M059J (cell line): ENCODE data around the gene TBX2. TPM values are rescaled to one million over a fixed set of nuclear protein-coding genes. Genes with fewer than 3 reads are reported as not detected.

ENCODE experiments used
- DNase-seq: peaks from one replicate; pipeline ENCODE4 v3.0.0-alpha.2; 2012; ENCODE audit warnings: low read depth
- total RNA-seq: library from RNA; depleted of rRNA; stranded (reverse); fragments of >200 nt; shearing (Covaris generic); gene quantifications from 2 replicates; pipeline ENCODE4 v1.2.3, GENCODE V29; 2014

Gene TBX2
- total RNA-seq, 1 experiment from 2014 or later, result 4.9 TPM

DNA sequence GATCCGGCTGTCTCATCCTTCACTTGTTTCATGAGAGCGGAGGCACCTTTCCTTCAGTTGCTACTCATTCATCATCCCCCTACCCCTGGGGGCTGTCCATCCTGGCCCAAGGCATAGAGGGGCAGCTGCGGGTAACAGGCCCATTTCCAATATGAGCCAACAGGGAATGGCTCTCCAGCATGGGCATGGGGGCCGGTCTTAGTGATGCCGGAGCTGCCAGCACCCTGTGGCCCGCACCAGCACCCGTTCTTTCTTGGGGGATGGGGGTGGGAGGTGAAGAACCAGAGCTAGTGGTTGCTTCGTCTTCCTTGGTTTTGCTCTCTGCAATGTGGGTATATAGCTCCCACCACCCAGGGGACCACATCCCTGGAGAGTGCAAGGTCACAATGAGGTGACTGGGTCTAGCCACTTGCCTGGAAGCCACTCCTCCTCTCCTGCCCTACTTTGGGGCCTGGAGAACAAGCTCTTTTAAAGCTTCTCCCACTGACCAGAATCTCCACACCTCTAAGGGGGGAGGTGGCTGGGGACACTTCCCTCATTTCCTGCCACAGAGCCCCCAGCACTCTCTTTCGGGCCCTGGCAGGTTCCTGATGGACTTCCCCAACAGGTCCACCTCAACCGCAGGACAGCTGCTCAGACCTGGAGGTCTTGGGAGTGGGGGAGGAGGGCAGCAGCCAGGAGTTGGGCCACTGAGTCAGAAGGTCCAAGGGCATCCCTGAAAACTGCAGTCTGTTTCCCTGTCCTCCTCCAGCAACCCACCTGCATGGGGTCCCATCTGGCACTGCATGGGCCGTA lies 11.9 kb upstream of the TBX2 start:
- no peak for DNase-seq

DNA sequence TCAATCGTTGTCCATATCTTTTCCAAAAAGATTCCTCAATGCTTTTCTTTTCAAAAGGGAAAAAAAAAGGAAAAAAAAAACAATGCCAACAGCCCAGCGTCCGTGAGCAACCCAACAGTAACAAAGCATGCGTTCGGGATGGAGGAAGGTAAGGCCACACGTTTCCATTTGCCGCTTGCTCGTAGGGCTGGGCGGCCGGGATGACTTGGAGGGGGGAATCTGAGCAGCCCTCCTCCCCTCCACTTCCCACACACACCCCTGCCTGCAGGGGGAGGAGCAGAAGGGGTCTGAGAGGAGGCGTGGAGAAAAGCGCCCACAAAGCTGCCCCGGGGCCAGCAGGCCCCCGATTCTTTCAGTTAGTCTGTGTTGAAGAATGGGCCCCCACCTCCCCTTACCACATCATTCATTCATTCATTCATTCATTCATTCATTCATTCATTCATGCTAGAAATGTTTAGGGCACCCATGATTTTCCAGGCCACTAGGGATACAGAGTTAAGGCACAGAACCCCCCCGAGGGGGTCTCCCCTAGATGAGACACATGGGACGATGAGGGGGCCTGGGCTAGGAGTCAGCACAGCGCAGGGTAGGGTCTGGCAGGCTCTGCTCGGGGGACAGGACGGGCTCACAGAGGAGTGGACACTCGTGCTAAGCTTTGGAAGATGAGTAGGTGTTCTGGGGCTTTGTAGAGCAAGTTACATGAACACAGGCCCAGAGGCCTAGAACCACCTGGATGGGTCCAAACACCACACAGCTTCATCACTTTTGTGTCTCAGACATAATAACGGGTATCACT lies 10.9 kb upstream of the TBX2 start:
- DNase-seq, result no peak

DNA sequence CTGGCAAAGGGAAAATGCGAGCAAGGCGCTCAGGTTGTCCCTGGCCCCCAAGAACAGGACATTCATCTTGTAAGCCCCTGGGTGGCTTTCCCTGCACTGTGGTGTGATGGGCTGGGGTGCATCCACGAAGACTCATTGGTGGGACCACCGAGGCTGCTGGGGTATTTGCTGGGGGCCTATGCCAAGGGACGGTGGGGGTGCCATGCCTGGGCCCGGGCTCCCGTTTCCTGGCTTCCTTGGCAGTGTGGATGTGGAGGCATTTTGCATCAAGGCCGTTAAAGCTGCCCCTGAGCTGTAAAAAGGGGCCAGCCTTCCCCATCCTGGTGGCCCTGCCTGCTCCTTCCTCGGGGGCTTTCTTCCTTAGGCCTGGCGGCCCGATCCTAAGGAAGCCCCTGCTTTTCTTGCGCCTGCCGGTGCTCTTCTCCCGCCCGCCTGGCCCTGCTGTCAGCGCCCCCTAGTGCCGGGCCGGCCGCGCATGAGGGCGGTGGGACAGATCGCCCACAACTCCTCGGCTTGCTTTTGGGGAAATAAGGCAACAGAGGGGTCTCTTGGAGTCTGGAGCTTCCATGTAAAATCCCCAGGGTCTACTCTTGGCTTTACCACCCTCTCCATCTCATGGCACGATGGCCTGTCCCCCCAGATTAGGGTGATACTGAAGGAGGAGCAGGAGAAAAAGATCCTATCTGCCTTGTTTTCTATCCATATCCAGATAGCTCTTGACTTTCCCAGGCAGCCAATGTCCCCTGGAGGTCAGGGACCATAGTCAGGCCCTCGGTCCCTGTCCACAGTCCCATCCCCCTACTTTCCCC lies 9.8 kb upstream of the TBX2 start:
- peak; percentile 25 for DNase-seq

DNA sequence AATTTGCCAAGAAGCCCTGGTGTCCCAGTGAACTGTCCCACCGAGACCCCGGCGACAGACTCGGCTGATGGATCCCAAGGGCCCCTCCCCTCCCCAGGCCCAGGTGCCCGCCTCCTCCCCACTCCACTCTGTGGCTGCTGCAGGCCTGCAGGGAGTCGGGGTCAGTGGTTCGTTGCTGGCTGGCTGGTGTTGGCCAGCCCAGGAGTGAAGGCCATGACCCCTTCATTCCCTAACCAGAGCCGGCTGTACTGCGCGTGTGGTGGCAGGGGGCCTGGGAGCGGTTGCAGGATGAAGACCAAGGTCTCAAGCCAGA lies 9.2 kb upstream of the TBX2 start:
- no peak for DNase-seq

DNA sequence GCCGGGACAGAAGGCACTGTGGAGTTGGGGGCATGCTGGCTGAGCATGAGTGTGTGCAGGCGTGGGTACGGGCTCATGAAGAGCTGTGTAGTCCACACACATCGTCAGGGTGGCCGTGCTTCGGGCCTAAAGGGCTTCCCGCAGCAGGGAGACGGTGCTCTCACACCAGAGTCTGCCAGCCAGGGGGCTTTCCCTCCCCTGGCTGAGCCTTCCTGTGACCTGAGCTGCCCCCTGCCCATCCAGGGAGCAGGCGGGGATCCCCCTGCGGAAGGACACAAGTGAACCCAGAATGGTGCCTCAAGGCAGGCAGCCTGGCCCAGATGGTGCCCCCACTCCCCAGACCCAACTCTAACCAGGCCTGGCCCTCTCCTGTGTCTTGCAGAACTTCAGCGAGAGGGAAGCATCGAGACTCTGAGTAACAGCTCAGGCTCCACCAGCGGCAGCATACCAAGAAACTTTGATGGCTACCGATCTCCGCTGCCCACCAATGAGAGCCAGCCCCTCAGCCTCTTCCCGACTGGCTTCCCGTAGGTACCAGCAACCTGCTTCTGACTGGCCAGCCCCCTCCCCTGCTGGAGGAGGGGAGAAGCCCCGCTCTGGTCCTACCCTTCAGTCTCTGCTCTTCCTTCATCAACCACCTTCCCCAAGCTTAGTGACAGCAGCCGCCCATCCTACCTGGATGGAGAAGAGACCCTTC lies 7.9 kb upstream of the TBX2 start:
- DNase-seq, result no peak

DNA sequence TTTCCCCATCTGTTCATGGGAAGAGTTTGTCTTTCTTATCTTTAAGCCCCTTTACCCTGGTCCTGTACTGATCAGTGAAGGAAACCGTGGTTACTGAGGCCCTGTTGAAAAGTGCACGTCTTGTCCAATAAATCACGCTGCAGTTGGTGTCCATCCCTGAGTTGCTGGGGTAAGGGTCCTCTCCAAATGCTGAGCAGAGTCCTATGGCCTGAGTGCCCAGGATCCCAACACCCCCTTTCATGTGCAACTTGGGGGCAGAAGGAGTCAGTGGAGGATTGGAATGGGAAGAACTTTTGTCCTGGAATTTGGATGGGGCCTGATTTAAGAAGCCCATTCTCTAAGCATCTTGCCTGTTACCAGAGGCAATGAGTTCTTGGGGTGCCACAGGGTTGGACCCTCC lies 7.0 kb upstream of the TBX2 start:
- no peak for DNase-seq

DNA sequence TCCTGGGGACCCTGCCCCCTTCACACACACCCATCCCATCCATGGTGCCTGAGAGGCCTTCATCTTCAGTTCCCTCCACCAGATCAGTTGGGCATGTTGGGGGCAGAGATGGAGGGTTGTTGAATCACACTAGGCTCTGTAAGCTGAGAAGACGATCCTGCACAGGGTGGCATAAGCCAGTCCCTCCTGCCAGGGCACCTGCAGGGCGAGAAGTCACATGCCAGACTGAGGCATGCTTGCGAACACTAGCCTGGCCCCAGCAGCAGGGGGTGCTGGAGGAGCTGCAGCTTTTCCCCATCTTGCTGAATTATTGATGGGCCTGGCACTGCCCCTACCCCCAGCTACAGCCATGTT lies 6.1 kb upstream of the TBX2 start:
- no peak for DNase-seq

DNA sequence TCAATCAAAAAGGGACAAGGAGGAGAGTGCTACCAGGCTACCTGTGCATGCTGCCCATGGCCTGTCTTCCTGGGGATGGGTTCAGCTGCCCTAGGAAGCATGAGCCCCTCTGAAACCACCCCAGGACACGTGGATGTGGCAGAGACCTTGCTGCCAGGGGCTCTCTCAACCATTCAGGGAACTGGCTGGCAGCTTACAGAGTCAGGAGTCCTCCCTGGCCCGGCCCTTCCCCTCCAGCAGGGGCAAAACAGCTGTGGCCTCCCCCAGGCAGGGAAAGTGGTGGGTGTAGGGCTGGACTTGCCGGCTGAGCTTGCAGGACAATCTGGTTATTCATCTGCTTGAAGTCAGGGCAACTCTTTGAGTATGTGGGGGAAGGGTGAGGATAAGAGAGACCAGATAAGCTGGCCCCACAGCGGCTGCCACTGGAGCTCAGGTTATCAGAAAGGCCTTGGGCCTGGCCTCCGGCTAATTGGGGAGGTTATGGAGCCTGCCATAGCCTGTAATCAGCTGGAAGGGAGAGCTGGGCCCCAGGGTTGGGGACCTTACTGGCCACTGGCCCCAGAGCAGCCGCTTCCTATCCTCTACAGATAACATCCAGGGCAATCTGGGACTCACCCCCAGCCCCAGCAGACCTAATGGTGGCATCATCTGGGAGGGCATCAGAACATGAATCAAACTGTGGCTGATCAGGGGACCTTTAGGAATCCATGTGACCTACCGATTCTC lies 5.6 kb upstream of the TBX2 start:
- DNase-seq, result no peak

DNA sequence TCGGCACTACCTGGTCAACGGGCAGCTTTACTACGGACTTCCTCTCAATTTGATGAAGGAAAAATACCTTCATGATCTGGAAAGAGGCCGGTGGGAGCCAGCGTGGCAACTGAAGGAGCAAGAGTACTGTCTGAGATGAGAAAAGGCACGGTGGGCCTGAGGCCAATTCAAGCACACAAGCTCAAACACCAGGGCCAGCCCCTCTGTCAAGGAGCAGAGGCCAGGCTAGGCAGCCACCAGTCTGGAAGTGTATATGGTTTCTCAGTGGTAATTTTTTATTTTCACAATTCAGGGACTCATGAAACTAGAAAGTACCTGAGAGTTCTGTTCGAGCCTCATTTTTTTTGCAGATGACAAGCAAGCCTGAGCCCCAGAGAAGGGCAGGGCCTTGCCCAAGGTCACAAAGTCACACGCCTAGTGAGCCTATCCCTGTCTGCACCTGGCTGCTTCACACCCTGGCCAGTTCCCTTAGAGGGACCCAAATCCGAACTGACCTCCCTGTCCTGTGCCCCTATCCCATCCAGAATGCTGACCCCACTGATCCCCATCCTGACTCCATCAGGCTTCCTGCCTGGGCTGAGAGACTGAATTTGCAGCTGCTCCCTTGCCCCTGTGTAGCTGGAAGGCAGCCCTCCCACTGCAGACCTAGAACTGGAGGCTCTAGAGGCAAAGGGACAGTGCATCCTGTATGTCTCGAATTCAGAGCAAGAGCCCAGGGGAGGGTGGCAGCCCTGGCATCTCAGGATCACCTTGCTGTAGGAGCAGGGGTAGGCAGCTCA lies 4.8 kb upstream of the TBX2 start:
- DNase-seq, result no peak

DNA sequence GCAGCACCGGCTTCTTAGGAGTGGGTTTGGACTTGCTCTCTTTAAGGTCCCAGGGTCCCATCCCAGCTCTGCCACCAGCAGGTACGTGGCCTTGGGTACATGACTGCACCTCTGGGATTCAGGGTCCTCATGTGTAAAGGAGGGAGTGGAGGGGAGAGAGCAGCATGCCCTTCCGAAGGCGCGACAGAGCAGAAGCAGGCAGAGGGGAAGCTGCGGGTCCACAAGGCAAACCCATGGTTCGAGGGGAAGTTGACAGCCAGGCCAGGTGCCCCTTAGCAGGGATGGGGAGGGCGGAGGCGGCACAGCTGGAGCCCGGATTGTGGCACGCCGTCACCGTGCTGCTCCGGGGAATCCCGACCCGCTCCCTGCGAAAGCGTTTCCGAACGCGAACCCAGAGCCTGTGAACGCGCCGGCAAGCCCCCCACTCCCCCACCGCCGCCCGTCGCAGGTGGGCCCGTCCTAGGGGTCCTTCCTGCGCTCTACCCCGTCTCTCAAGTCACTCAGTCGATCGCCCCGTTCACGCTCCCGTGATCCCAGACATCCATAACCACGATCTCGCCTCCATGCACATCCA lies 4.1 kb upstream of the TBX2 start:
- DNase-seq, result no peak

DNA sequence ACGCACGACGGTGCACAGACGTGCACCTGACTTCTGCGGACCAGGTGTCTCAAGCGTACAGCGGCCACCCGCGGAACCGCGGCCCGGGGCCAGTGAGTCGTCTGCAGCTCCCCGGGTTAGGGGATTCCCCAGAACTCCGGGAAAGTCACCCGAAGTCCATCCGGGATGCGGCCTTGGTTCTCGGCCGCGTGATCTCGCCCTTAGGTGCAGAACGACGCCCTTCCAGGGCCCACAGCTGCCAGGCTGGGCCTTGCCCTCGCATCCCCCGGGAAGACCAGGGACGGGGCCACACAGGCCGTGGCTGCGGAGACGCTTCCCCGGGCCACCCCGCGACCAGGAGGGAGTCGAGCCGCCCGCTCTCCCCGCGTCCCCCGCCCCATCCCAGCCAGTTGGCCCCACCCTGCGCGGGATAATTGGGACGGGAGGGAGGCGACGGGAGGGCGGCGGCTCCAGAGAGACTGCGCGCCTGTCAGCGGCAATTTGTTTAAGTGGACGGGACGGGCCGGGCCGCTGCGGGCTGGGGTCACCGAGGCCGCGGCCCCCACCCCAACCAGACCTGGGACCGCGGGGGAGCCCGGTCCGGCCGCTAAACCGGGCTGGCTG lies 3.6 kb upstream of the TBX2 start:
- no peak for DNase-seq

DNA sequence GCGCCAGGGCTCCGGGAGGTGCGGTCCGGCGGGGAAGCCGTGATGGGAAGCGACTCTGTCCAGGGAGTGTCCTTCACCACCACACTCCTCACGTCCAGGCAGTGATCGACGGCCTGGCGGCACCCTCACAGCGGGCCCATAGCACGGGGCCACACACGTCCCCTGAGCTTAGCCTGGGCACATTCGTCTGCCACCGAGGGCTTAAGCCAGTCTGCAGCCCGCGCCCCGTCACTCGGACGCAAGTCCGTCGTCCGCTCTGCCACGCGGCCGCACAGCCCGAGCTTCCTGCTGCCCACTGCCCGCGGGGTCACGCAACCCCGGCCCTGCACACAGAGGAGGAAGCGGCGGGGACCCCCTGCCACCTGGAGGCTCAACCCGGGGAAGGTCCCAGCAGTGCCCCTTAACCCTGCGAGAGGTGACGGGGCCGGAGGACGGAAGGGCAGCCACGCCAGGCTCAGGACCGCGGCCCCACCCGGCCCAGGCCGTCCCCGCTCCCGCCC lies 3.0 kb upstream of the TBX2 start:
- no peak for DNase-seq

DNA sequence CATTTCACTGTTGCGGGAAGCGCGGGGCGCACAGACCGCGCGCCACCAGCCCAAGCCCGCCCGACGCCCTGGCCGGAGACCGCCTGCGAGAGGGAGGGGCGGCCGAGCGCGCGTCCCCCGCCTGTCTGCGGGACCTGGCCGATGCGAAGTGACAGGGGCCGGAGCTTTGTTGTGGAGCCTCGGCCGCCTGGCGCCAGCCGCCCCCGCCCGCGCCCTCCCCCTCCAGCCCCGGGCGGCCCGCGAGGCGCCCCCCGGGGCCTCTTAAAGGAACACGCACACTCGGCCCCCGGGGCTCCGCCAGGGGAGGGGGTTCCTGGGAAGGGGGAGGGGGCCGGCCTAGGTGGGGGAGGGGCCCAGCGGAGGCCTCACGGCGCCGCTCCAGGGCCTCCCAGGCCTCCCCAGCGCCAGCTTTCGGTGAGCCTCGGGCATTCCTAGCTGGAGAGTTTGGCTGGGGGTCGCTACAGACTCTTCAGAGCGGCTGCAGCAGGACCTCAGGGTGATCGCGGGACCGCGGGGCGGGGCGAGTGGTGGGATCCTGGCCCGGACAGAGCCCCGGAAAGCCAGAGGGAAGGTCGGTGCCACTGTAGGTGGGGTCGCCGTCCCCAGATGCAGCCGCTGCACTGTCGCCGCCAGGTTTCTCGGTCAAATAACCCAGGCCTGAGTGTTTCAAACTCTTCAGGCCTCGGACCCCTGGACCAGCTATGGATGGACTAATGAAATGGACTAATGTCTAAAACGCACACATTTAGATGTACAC lies 2.4 kb upstream of the TBX2 start:
- no peak for DNase-seq

DNA sequence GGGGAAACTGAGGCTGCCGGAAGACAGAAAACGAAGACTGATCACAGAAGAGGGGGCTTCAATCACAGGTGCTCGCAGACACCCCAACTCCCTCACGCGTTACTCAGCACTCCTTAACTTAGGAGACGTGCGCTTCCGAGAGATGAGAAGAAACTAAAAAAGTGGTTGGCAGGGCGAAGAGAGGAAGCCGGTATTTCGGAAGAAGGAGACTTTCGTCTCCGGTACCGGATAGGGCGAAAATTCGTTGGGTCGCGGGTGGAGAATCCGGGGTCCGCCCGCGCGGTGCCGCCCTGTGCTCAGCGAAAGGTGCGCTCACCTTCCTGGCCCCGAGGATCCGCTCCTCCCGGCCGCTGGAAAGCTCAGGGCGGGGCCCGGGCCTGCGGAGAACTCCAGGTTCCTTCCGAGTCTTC lies 917 bp upstream of the TBX2 start:
- no peak for DNase-seq

DNA sequence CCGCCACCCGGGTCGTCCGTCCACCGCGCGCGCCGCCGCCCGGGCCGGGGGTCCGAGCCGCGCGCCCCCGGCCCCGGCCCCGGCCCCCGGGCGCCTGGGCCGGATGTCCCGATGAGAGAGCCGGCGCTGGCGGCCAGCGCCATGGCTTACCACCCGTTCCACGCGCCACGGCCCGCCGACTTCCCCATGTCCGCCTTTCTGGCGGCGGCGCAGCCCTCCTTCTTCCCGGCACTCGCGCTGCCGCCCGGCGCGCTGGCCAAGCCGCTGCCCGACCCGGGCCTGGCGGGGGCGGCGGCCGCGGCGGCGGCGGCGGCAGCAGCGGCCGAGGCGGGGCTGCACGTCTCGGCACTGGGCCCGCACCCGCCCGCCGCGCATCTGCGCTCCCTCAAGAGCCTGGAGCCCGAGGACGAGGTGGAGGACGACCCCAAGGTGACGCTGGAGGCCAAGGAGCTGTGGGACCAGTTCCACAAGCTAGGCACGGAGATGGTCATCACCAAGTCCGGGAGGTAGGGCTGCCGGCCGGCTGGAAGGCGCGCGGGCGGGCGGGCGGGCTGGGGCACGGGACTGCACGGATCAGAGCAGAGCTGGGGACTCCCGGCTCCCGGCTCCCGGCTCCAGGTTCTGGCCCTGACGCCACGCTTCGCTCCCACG lies 548 bp downstream of the TBX2 start:
- DNase-seq, result peak; percentile 65

DNA sequence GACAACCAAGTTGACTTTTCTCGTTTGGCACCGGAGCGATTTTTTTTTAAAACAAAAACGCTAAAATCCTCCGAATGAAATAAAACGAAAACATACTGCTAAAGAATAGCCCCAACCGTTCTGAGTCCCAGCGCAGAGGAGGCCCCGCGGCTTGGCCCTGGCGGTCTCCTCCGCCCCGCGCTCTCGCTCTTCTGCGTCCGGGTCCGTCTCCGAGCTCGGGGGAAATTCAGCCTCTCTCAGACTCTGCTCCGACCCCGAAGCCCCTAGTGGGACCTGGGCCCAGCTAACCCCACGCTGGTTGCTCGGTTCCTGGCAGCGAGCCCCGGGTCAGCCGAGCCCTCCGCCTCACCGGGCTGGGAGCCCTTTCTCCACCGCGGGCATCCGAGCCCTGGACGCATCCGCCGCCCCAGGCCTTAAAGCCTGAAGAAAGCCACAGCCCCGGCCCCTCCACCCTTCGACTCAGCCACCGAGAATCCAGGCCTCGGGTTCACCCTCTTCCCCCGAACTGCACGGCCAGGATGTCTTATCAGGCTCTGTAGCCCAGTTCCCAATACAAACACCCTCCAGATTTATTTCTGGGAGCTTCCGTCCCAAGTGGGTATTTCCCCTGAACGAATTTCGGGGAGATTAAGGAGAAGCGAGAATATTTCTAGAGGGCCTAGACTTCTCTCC lies 1.2 kb downstream of the TBX2 start:
- DNase-seq, result peak; percentile 50

DNA sequence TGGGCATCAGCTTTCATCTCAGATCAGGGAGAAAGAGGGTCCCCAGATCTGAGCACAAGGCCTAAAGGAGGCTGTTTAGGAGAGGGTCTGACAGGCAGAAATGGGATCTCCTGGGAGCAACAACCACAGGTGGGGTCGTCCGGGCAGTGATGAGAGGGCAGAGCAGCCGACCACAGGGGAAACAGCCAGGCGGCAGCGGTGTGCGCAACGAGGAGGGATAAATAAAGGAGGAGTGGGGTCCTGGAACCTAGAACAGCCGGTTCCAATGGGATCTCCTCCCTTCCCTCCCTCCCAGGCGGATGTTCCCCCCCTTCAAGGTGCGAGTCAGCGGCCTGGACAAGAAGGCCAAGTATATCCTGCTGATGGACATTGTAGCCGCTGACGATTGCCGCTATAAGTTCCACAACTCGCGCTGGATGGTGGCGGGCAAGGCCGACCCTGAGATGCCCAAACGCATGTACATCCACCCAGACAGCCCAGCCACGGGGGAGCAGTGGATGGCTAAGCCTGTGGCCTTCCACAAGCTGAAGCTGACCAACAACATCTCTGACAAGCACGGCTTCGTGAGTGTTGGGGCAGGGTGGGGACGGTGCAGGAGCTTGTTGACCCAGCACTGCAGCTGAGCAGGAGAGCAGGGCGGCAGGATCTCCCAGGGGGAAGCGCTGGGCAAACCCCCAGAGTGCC lies 1.9 kb downstream of the TBX2 start:
- no peak for DNase-seq
